ENCODE data around the gene PRDX2. TPM values are rescaled to one million over a fixed set of nuclear protein-coding genes. Genes with fewer than 3 reads are reported as not detected.

Gene PRDX2
- total and polyA plus RNA-seq, 2 experiments from 2014 or later, result 497 to 581 TPM

GRCh38 chr19:12767150-12767549, 34.5 kb downstream of the PRDX2 start:
- DNase-seq (ENCODE audit: low spot score), result no peak
- Histone ChIP-seq H3K36me3 (replicated peaks; ENCODE audit: insufficient read depth, low read depth) (no peaks in the 10 kb centered on the region), H3K4me3 (no peak overlapping the region)

GRCh38 chr19:12766051-12766521, 35.5 kb downstream of the PRDX2 start:
- no peaks in the 10 kb centered on the region for H3K36me3 ChIP-seq (replicated peaks; ENCODE audit: insufficient read depth, low read depth)
- H3K27me3 ChIP-seq, result no peaks in the 10 kb centered on the region
- H3K9me2 ChIP-seq (replicated peaks; ENCODE audit: insufficient read depth), result no peaks in the 10 kb centered on the region
- no peak overlapping the region for H3K4me3 ChIP-seq
- H2AFZ ChIP-seq, result no peak overlapping the region
- WGBS (ENCODE audit: low lambda C conversion rate, missing lambda C conversion rate), result 27% methylated on average over 29 of the region's 30 CpGs
- TF ChIP-seq CTCF (IDR thresholded peaks at IDR 0.05; ENCODE audit: poor library complexity), result peak; percentile 63
- TF ChIP-seq EZH2phosphoT487 (IDR thresholded peaks at IDR 0.05; ENCODE audit: low read depth, severe bottlenecking, unreplicated experiment), result no peak
- DNase-seq (ENCODE audit: low spot score), result peak; percentile 85
- H3K4me2 ChIP-seq, result peak overlapping the region; percentile 86
- H3K4me1 ChIP-seq (ENCODE audit: insufficient read depth), result no peaks in the 10 kb centered on the region
- H3K9me3 ChIP-seq (ENCODE audit: low read depth), result no peaks in the 10 kb centered on the region
- no peak overlapping the region for H3K27ac ChIP-seq
- H4K20me1 ChIP-seq (ENCODE audit: insufficient read depth, poor library complexity, severe bottlenecking), result no peaks in the 10 kb centered on the region
- no peaks in the 10 kb centered on the region for H3K79me2 ChIP-seq

More at GRCh38 chr19:12767150-12767549, 34.5 kb downstream of the PRDX2 start:
- H3K4me1 ChIP-seq (ENCODE audit: insufficient read depth), result no peaks in the 10 kb centered on the region
- no peak overlapping the region for H2AFZ ChIP-seq
- no peaks in the 10 kb centered on the region for H3K27me3 ChIP-seq
- no peak overlapping the region for H3K27ac ChIP-seq
- 91% methylated on average over 8 of the region's 11 CpGs for WGBS (ENCODE audit: low lambda C conversion rate, missing lambda C conversion rate)
- TF ChIP-seq EZH2phosphoT487 (IDR thresholded peaks at IDR 0.05; ENCODE audit: low read depth, severe bottlenecking, unreplicated experiment), result no peak
- TF ChIP-seq CTCF (IDR thresholded peaks at IDR 0.05; ENCODE audit: poor library complexity), result no peak
- no peak for TF ChIP-seq EZH2 (IDR thresholded peaks at IDR 0.05; ENCODE audit: borderline replicate concordance)
- no peaks in the 10 kb centered on the region for H4K20me1 ChIP-seq (ENCODE audit: insufficient read depth, poor library complexity, severe bottlenecking)
- H3K79me2 ChIP-seq, result no peaks in the 10 kb centered on the region
- no peak overlapping the region for H3K4me2 ChIP-seq
- H3K9me3 ChIP-seq (ENCODE audit: low read depth), result no peaks in the 10 kb centered on the region
- H3K9me2 ChIP-seq (replicated peaks; ENCODE audit: insufficient read depth), result no peaks in the 10 kb centered on the region

GRCh38 chr19:12764698-12765097, 36.9 kb downstream of the PRDX2 start:
- no peak for DNase-seq (ENCODE audit: low spot score)
- Histone ChIP-seq H3K4me1 (ENCODE audit: insufficient read depth) (no peaks in the 10 kb centered on the region), H4K20me1 (ENCODE audit: insufficient read depth, poor library complexity, severe bottlenecking) (no peaks in the 10 kb centered on the region), H3K36me3 (replicated peaks; ENCODE audit: insufficient read depth, low read depth) (no peaks in the 10 kb centered on the region), H3K4me3 (no peak overlapping the region), H3K9me2 (replicated peaks; ENCODE audit: insufficient read depth) (no peaks in the 10 kb centered on the region), H3K27me3 (no peaks in the 10 kb centered on the region), H3K9me3 (ENCODE audit: low read depth) (no peaks in the 10 kb centered on the region), H3K27ac (no peak overlapping the region), H2AFZ (no peak overlapping the region), H3K4me2 (no peak overlapping the region), H3K79me2 (no peaks in the 10 kb centered on the region)
- 95% methylated on average over 16 of the region's 16 CpGs for WGBS (ENCODE audit: low lambda C conversion rate, missing lambda C conversion rate)
- TF ChIP-seq EZH2phosphoT487 (IDR thresholded peaks at IDR 0.05; ENCODE audit: low read depth, severe bottlenecking, unreplicated experiment), result no peak
- TF ChIP-seq CTCF (IDR thresholded peaks at IDR 0.05; ENCODE audit: poor library complexity), result no peak
- no peak for TF ChIP-seq EZH2 (IDR thresholded peaks at IDR 0.05; ENCODE audit: borderline replicate concordance)

- H3K27me3 ChIP-seq, result no peaks in the 10 kb centered on the region
- H3K4me3 ChIP-seq, result no peak overlapping the region
- 97% methylated on average over 10 of the region's 11 CpGs for WGBS (ENCODE audit: low lambda C conversion rate, missing lambda C conversion rate)
- H3K4me2 ChIP-seq, result no peak overlapping the region
- no peak overlapping the region for H3K27ac ChIP-seq
- H3K36me3 ChIP-seq (replicated peaks; ENCODE audit: insufficient read depth, low read depth), result no peaks in the 10 kb centered on the region
- TF ChIP-seq EZH2 (IDR thresholded peaks at IDR 0.05; ENCODE audit: borderline replicate concordance), result no peak
- H3K4me1 ChIP-seq (ENCODE audit: insufficient read depth), result no peaks in the 10 kb centered on the region
- no peaks in the 10 kb centered on the region for H3K9me3 ChIP-seq (ENCODE audit: low read depth)
- DNase-seq (ENCODE audit: low spot score), result no peak
- no peaks in the 10 kb centered on the region for H3K79me2 ChIP-seq
- no peak overlapping the region for H2AFZ ChIP-seq
- H3K9me2 ChIP-seq (replicated peaks; ENCODE audit: insufficient read depth), result no peaks in the 10 kb centered on the region
- H4K20me1 ChIP-seq (ENCODE audit: insufficient read depth, poor library complexity, severe bottlenecking), result no peaks in the 10 kb centered on the region
Observed at GRCh38 chr19:12763100-12763499, 38.5 kb downstream of the PRDX2 start.

Measured in hepatocyte (in vitro differentiated cells).